ENCODE data around the gene AFF3.

AFF3 gene

DNA sequence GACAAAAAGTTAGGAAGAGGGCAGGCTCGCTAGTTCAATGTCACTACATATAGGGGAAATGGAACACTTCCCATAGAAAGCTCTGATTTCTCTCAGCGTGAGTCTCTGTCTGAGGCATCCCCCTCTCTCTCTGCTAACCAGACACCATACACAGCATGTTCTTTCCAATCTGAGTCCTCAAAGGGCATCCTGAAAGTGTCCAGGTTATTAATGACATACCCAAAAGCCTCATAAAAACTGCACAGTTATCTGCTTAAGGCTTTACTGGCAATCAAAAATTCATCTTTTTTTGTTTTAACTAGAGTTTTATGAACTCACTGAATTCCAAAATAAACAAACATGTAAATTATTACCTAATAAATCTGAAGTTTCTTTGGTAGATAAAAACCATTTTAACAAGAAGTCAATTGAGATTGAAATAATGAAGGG, 137.4 kb downstream of the AFF3 start:
- H3K27me3 ChIP-seq (ENCODE audit: control insufficient read depth, insufficient read depth, low read length) = no peaks in the 10 kb centered on the region
- H3K27ac ChIP-seq (ENCODE audit: low read depth, low read length) = no peak overlapping the region
- no peak overlapping the region for H3K9ac ChIP-seq (ENCODE audit: low read length)
- H3K4me3 ChIP-seq (ENCODE audit: low read length) = no peak overlapping the region
- H3K36me3 ChIP-seq (ENCODE audit: control insufficient read depth, insufficient read depth, low read length) = no peaks in the 10 kb centered on the region
- peaks cover 13% of the 10 kb centered on the region for H3K4me1 ChIP-seq (ENCODE audit: control insufficient read depth, insufficient read depth, low read length)

DNA sequence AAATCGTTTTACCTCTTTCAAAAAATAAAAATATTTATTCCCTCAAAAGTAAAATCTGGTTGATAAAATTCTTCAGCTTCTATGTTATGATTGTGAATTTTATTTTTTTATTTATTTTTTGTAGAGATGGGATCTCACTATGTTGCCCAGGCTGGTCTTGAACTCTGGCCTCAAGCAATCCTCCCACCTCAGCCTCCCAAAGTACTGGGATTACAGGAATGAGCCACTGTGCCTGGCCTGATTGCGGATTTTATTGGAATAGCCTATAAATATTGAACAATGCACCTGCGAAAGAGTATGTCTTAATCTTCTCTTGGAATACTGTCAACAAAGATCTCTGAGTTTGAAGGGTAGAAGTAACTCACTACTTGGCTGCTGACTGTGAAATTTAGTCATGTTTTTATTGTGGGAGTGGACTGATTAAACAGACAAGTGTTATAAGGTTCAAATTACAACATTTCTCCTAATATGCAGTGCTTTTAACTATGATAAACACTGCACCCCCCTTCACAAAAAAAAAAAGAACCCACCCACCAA, 138.0 kb downstream of the AFF3 start:
- no peak overlapping the region for H3K9ac ChIP-seq (ENCODE audit: low read length)
- H3K36me3 ChIP-seq (ENCODE audit: control insufficient read depth, insufficient read depth, low read length) = no peaks in the 10 kb centered on the region
- H3K4me3 ChIP-seq (ENCODE audit: low read length) = no peak overlapping the region

DNA sequence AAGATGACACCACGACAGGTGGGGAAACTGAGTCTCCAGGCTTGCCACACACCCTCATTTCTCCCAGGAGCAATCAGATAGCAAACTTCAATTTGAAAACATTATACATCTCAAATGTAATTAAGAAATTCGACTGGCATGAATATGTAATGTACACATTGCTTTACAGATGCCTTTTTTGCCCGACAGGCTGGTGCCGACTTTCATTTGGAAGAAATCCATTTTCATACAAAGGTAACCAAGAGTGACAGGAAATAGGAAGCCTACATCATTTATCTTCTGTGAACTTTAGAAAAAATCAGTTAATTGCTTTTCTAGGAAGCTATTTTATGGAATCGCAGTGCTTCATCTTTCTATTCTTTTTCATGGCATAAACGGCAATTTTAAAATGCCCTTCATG, 140.3 kb downstream of the AFF3 start:
- Histone ChIP-seq H3K4me3 (ENCODE audit: low read length) (no peak overlapping the region), H3K27ac (ENCODE audit: low read depth, low read length) (no peak overlapping the region), H3K9ac (ENCODE audit: low read length) (no peak overlapping the region), H3K36me3 (ENCODE audit: control insufficient read depth, insufficient read depth, low read length) (no peaks in the 10 kb centered on the region), H3K4me1 (ENCODE audit: control insufficient read depth, insufficient read depth, low read length) (no peaks in the 10 kb centered on the region), H3K27me3 (ENCODE audit: control insufficient read depth, insufficient read depth, low read length) (no peaks in the 10 kb centered on the region)

More for the DNA sequence above, 138.0 kb downstream of the AFF3 start:
- Histone ChIP-seq H3K27me3 (ENCODE audit: control insufficient read depth, insufficient read depth, low read length) (no peaks in the 10 kb centered on the region), H3K4me1 (ENCODE audit: control insufficient read depth, insufficient read depth, low read length) (peaks cover 8% of the 10 kb centered on the region), H3K27ac (ENCODE audit: low read depth, low read length) (no peak overlapping the region)

DNA sequence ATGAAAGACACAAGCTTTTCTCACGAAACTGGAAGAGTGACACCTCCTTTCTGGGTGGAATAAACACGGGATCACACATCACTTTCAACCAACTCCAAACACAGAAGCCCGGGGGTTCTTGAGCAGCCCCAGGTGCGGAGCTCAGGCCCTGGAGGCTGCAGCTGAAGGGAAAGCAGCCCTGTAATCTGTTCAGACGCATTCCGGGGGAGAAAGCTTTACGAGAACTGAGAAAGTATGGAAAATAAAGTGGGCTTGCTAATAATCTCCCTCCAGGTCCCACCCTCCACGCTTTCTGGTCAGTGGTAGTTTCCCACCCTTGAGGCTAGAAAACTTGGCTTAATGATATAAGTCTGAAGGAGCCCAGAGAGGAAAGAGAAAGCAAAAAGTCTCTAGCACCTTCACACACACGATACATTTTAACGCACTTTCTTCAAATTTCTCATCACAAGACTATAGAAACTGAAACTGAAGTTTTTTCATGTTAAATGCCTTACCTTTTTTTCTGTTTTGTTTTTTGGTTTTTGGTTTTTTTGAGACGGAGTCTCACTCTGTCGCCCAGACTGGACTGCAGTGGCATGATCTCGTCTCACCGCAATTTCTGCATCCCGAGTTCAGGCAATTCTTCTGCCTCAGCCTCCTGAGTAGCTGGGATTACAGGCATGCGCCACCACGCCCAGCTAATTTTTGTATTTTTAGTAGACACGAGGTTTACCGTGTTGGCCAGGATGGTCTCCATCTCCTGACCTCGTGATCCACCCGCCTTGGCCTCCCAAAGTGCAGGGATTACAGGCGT, 141.3 kb downstream of the AFF3 start:
- Histone ChIP-seq H3K9ac (ENCODE audit: low read length) (no peak overlapping the region), H3K27me3 (ENCODE audit: control insufficient read depth, insufficient read depth, low read length) (no peaks in the 10 kb centered on the region), H3K4me3 (ENCODE audit: low read length) (no peak overlapping the region), H3K36me3 (ENCODE audit: control insufficient read depth, insufficient read depth, low read length) (no peaks in the 10 kb centered on the region), H3K27ac (ENCODE audit: low read depth, low read length) (no peak overlapping the region), H3K4me1 (ENCODE audit: control insufficient read depth, insufficient read depth, low read length) (no peaks in the 10 kb centered on the region)

DNA sequence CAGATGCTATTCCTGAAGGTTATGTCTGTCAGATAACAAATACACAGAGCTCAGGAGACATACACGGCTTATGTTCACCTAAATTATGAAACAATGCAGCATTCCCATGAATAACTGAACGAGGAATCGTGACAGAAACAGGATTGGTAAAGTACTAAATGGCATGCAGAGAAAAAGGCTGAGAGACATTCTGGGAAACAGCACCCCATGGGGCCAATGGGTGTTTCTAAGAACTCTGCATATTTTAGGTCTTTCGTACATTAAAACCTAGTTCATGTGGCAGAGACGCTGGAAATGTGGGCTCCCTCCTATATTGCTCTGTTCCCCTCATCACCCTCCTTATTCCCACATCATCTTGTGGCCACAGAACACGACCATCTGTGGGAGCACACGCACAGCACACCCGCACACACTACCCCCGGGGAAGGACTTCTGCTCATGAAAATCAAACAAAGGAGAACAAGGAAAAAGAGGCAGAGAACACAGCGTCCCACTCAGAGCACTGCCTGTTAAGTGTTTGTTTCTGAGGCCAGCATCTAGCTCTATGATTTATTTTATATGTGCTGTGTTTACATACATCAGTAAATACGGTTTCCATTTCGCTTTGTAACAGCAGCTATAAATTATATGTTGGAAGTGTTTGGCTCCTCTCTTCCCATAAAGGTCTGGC, 143.6 kb downstream of the AFF3 start:
- Histone ChIP-seq H3K27ac (ENCODE audit: low read depth, low read length) (no peak overlapping the region), H3K27me3 (ENCODE audit: control insufficient read depth, insufficient read depth, low read length) (no peaks in the 10 kb centered on the region), H3K36me3 (ENCODE audit: control insufficient read depth, insufficient read depth, low read length) (no peaks in the 10 kb centered on the region), H3K4me1 (ENCODE audit: control insufficient read depth, insufficient read depth, low read length) (no peaks in the 10 kb centered on the region), H3K9ac (ENCODE audit: low read length) (no peak overlapping the region), H3K4me3 (ENCODE audit: low read length) (no peak overlapping the region)

DNA sequence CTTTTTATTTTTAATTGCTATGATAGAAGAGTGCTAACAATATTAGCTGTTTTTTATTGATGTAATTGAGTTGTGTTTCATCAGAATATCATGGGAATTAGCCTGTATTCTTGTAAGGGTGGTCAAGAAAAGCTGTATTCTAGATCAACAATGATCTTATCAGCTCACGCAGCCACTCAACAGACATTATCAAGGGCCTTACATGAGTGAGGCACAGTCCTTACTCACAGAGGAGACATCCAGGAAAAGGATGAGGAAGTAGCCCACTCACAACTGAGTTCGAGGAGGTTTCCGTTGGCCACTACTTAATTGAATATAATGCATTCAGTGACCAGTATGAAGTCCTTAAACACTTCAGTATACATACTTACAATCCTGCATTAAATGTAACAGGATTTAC, 152.5 kb downstream of the AFF3 start:
- Histone ChIP-seq H3K36me3 (ENCODE audit: control insufficient read depth, insufficient read depth, low read length) (no peaks in the 10 kb centered on the region), H3K27me3 (ENCODE audit: control insufficient read depth, insufficient read depth, low read length) (no peaks in the 10 kb centered on the region), H3K9ac (ENCODE audit: low read length) (no peak overlapping the region), H3K4me3 (ENCODE audit: low read length) (no peak overlapping the region), H3K4me1 (ENCODE audit: control insufficient read depth, insufficient read depth, low read length) (no peaks in the 10 kb centered on the region), H3K27ac (ENCODE audit: low read depth, low read length) (no peak overlapping the region)

DNA sequence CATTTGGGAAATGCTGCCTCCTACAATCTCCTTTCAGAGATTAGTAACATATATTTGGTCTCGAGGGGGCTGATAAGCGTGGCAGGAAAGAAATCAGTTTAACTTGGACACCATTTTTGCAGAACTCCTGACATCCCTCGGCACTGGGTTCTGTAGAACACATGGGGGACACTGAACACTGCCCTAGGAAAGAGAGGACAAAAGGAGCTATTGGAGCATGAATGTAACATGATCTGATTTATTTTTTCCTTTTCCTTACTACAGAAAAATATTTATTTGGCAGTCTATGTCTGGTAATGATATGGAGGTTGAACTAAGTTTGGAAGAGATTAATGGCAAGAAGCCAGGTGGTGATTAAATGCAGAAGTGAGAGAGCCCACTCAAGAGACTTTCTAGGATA, 153.8 kb downstream of the AFF3 start:
- H3K9ac ChIP-seq (ENCODE audit: low read length) = no peak overlapping the region

DNA sequence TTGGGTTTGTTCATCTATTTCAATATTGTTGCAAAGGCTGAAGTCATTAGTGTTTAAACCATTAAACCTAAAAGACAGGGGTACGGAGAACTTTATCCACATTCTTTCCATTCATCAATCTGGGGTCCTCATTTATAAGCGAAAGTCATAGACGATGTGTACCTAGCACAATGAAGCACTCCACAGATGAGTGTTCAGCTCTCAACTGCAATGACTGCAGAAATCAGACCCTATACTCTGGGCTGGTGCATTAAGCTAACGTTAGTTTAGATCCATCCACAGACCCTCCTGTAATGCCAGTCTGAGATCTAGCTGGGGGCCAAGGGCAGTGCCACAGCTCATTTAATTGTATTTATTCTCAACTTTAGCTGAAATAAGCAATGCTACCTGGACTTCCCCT, 155.2 kb downstream of the AFF3 start:
- Histone ChIP-seq H3K27ac (ENCODE audit: low read depth, low read length) (no peak overlapping the region), H3K36me3 (ENCODE audit: control insufficient read depth, insufficient read depth, low read length) (no peaks in the 10 kb centered on the region), H3K4me1 (ENCODE audit: control insufficient read depth, insufficient read depth, low read length) (no peaks in the 10 kb centered on the region), H3K4me3 (ENCODE audit: low read length) (no peak overlapping the region), H3K27me3 (ENCODE audit: control insufficient read depth, insufficient read depth, low read length) (no peaks in the 10 kb centered on the region), H3K9ac (ENCODE audit: low read length) (no peak overlapping the region)

More for the DNA sequence above, 153.8 kb downstream of the AFF3 start:
- no peak overlapping the region for H3K27ac ChIP-seq (ENCODE audit: low read depth, low read length)
- no peaks in the 10 kb centered on the region for H3K4me1 ChIP-seq (ENCODE audit: control insufficient read depth, insufficient read depth, low read length)
- H3K27me3 ChIP-seq (ENCODE audit: control insufficient read depth, insufficient read depth, low read length) = no peaks in the 10 kb centered on the region
- no peak overlapping the region for H3K4me3 ChIP-seq (ENCODE audit: low read length)
- H3K36me3 ChIP-seq (ENCODE audit: control insufficient read depth, insufficient read depth, low read length) = no peaks in the 10 kb centered on the region

DNA sequence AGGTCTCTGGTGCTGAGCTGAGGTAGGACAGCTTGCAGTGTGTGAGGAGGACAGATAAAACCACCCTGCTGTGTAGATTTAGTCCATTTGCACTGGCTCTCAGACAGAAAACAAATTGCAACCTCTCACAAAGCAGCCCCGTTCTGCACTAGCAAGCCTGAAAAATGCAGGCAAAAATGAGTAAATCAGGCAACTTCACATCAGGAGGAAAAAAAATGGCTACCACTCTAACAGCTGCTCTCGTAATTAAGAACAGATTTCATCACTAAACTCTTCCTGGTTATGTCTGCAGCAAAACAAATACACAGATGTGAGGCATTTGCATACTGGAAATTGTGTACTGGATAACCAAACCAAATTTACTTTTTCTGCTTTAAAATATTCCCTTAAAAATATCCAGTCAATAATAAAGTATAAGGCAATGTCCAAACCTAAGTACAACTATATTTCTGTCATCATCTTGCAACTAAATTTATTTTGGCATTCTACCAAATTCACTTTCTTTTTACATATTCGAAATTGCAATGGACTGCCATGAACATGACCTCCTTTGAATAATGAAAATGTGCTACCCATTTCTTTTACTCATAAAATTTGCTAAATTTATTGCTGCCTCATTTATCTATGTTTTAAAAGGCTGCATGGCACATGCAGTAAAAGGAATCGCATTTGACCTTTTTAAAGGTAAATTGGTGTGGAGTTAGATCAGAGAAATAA, 157.4 kb downstream of the AFF3 start:
- no peak overlapping the region for H3K27ac ChIP-seq (ENCODE audit: low read depth, low read length)
- no peaks in the 10 kb centered on the region for H3K27me3 ChIP-seq (ENCODE audit: control insufficient read depth, insufficient read depth, low read length)

DNA sequence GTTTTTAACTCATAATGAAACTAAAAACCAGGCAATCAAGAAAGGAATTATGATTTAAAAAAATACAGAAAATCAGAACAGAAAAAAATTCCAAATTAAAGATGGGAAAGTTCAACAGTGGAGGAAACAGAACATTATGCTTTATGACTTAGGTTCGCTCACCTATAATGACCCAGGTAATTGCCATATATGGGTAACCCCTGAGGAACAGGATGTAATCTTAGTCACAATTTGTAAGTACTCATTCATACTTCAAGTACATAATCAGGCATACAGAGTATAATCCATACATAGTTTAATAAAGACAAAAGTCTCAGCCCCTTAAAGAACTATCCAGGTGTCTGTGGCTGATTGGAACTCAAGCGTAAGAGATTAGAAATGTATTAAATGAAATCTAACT, 159.6 kb downstream of the AFF3 start:
- H3K27ac ChIP-seq (ENCODE audit: low read depth, low read length) = no peak overlapping the region
- no peak overlapping the region for H3K9ac ChIP-seq (ENCODE audit: low read length)
- H3K4me3 ChIP-seq (ENCODE audit: low read length) = no peak overlapping the region
- no peaks in the 10 kb centered on the region for H3K36me3 ChIP-seq (ENCODE audit: control insufficient read depth, insufficient read depth, low read length)
- H3K4me1 ChIP-seq (ENCODE audit: control insufficient read depth, insufficient read depth, low read length) = no peaks in the 10 kb centered on the region
- H3K27me3 ChIP-seq (ENCODE audit: control insufficient read depth, insufficient read depth, low read length) = no peaks in the 10 kb centered on the region

More for the DNA sequence above, 157.4 kb downstream of the AFF3 start:
- Histone ChIP-seq H3K36me3 (ENCODE audit: control insufficient read depth, insufficient read depth, low read length) (no peaks in the 10 kb centered on the region), H3K4me3 (ENCODE audit: low read length) (no peak overlapping the region), H3K9ac (ENCODE audit: low read length) (no peak overlapping the region), H3K4me1 (ENCODE audit: control insufficient read depth, insufficient read depth, low read length) (no peaks in the 10 kb centered on the region)

DNA sequence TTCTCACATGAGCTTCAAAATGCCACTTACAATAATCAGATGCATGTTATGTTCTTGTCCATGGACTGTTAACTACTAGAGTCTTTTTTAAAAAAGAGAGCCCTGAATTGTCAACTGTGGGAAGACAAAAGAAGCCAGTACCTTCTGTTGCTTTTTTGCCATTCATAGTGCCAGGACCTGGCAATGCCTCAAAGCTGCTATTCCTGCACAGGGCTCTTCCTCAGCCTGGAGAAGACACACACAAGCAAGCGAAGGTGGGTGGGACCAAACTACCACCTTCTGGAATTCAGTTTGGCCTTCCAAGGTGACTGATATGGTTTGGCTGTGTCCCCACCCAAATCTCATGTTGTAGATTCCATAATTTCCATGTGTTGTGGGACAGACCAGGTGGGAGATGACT, 160.6 kb downstream of the AFF3 start:
- Histone ChIP-seq H3K4me3 (ENCODE audit: low read length) (no peak overlapping the region), H3K27me3 (ENCODE audit: control insufficient read depth, insufficient read depth, low read length) (no peaks in the 10 kb centered on the region), H3K27ac (ENCODE audit: low read depth, low read length) (no peak overlapping the region), H3K36me3 (ENCODE audit: control insufficient read depth, insufficient read depth, low read length) (no peaks in the 10 kb centered on the region), H3K9ac (ENCODE audit: low read length) (no peak overlapping the region), H3K4me1 (ENCODE audit: control insufficient read depth, insufficient read depth, low read length) (no peaks in the 10 kb centered on the region)

DNA sequence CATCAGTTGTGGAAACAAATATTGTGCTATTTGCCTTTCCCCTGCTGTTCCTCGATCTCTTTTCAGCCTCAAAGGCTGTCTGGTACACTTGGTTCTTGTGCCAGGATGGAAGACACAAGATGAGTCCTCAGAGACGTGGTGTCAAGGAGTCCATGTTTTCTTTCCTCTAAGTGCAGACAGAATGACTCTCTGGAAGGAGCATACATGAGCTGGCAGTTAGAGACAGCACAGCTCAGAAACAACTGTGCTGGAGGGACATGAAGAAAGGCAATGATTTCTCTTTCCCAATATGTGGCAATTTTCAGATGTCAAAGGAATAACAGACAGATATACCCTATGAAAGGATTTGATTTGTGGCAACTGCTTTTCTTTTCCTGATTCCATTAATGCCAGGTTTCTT, 162.2 kb downstream of the AFF3 start:
- H3K9ac ChIP-seq (ENCODE audit: low read length) = no peak overlapping the region
- H3K4me1 ChIP-seq (ENCODE audit: control insufficient read depth, insufficient read depth, low read length) = no peaks in the 10 kb centered on the region
- no peaks in the 10 kb centered on the region for H3K27me3 ChIP-seq (ENCODE audit: control insufficient read depth, insufficient read depth, low read length)
- no peak overlapping the region for H3K4me3 ChIP-seq (ENCODE audit: low read length)
- no peaks in the 10 kb centered on the region for H3K36me3 ChIP-seq (ENCODE audit: control insufficient read depth, insufficient read depth, low read length)
- H3K27ac ChIP-seq (ENCODE audit: low read depth, low read length) = no peak overlapping the region
